ENCODE data around the gene MARVELD2.
A peak's percentile ranks its signal among the peaks of the same experiment; 100 is the strongest.
"Not testable (repeated sequence)": the region's sequence is repeated elsewhere in the genome, so short reads cannot be mapped to it uniquely, and the experiment has no call there.

The MARVELD2 gene

DNA sequence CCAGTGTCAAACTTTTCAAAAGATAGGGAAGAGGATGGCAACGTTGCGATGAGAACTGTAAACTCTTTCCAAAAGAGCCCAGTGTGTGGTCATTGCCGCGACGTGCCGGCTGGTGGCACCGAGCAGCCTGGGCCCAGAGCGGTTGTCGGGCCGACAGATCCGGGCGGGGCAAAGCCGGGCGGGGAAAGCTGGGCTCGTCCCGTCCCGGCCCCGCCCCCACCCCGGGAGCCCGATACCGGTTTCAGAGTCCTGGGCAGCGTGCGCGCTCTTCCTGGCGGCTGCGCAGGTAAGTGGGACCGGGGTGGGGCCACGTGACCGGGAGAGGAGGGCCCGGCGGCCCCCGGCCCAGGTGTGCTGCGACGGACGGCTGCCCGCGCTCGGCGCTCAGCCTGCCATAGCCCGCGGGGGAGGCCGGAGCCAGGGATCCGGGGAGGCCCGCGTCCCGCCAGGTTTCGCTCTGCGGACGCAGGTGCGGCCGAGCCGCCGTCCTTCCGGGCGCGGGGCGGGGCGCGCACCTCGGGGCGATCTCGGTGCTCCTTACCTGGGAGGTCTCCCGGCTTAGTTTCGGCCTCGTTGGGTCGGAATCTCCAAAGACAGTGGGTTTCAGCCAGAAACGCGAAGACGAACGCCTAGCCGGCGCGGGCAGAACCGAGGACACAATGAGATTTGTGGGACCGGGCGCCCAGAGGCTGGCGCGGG, at the start of gene MARVELD2:
Gene MARVELD2, plus strand, starts transcription at position 232 of the 699 bp plus-strand sequence. CDS start 4,270 bp downstream, outside the sequence.
- peak; percentile 1 to 51 (median 15) for DNase-seq (ENCODE audit: low read depth in 3 of 3)

DNA sequence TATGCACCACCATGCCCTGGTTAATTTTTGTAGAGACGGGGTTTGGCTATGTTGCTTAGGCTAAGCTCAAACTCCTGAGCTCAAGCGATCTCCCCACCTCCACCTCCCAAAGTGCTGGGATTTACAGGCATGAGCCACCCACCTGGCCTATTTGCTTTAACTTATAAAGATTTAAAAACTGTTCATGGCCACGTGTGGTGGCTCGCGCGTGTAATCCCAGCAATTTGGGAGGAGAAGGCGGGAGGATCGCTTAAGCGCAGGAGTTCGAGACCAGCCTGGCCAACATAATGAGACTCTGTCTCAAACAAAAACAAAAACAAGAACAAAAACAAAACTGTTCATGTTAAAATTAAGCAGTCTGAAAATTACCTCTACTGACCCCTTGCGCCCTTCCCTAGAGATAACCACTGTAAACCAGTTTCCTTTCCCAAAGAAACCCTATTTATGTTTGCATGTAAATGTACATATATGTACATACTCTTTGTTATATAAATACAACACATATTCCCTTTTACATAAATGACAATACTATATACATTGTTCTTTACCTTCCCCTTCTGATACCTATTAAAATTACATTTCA, 47.1 kb upstream of the MARVELD2 start:
- DNase-seq (ENCODE audit: low read depth in 3 of 3), result no peak

DNA sequence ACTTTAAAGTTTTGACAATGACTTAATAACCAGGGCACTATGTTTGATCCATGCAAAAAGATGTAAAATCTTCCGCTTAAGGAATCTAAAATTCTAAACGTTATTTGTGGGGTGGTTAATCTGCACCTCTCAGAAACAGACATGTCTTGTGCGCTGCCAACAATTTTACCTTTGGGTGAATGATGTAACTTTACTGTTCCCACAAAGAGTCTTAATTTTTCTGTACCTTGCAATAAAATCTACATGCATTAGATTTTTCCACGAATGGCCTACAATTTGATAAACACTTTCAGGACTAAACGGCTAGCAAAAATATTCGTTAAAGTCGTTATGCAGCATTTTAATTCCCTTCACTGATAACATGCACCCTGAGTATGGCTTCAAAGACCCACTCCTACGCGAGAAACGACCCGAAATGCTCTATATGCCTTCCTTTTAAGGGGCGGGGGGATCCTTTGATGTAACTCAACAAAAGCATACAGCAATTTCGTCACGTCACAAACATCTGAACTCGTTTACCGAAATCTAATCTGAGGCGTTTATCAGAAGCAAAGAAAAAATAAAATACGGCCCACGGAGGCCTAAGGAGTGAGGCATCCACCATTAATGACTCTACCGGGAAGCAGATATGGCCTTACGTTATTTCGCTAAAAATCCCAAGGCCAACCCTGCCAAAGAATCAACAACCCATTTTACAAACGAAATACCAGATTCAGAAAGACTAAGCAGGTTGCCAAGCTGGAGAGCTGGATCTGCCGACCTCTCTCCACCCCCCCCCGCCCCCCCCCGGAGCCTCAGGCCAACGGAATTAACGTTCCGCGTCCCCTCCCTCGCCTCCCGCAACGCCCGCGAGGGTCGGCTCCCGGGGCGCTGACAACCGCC, 46.2 kb upstream of the MARVELD2 start:
- peak in 2 of 3 experiments; percentile 5 to 9 for DNase-seq (ENCODE audit: low read depth in 3 of 3)

- DNase-seq (ENCODE audit: low read depth in 3 of 3), result peak; percentile 81 to 90 (median 87)
Measured at GRCh38 chr5:69369340-69370121, 45.4 kb upstream of the MARVELD2 start, which contains the start of the genes AK6, RAD17 and TAF9. AK6 (minus strand) TSS chr5:69369520; CDS start chr5:69369490, 30 bp downstream. RAD17 (plus strand) TSS chr5:69369818; CDS start chr5:69372209, 2,391 bp downstream. TAF9 (minus strand) TSS chr5:69369520; CDS start chr5:69365737, 3,783 bp downstream.

- DNase-seq (ENCODE audit: low read depth in 3 of 3), result not testable (repeated sequence)
Measured at GRCh38 chr5:69370335-69370734, 44.6 kb upstream of the MARVELD2 start.

GRCh38 chr5:69372394-69372793, 42.5 kb upstream of the MARVELD2 start:
- no peak for DNase-seq (ENCODE audit: low read depth in 3 of 3)

GRCh38 chr5:69374911-69375446, 39.9 kb upstream of the MARVELD2 start:
- DNase-seq (ENCODE audit: low read depth in 3 of 3), result no peak

- no peak for DNase-seq (ENCODE audit: low read depth in 3 of 3)
Measured at GRCh38 chr5:69378376-69378775, 36.5 kb upstream of the MARVELD2 start.

DNA sequence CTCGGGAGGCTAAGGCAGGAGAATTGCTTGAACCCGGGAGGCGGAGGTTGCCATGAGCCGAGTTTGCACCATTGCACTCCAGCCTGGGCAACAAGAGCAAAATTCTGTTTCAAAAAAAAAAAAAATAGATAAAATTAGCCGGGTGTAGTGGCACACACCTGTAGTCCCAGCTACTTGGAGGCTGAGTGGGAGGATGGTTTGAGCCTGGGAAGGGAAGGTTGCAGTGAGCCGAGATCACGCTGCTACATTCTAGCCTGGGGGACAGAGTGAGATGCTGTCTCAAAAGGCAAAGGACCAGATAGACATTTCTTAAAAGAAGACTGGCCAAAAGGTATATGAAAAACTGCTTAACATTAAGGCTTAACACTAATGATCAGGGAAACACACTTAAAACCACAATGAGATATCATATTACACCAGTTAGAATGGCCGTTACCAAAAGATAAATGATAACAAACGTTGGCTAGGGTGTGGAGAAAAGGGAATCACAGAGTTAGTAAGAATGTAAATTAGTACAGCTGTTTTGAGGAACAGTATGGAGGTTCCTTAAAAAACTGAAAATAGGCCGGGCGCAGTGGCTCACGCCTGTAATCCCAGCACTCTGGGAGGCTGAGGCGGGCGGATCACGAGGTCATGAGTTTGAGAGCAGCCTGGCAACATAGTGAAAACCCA, 10.1 kb upstream of the MARVELD2 start:
- no peak for DNase-seq (ENCODE audit: low read depth in 3 of 3)

DNA sequence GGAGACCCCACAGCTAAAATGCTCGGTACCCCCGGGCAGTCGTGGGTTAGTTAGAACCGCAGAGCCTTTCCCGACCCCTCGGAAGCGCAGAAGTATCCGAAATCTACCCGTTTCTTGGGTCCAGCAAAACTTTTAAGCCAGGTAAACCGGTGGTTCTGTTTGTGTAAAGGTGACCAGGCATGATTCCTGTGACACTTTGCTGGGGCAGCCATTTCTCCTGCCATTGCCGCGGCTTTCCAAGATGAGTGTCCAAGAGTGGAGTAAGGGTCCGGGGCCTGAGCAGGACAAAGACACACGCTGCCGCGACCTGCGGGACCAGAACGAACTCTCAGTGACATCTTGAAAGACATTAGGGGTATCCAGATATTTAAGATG, 655 bp downstream of the MARVELD2 start:
- DNase-seq (ENCODE audit: low read depth in 3 of 3), result no peak

DNA sequence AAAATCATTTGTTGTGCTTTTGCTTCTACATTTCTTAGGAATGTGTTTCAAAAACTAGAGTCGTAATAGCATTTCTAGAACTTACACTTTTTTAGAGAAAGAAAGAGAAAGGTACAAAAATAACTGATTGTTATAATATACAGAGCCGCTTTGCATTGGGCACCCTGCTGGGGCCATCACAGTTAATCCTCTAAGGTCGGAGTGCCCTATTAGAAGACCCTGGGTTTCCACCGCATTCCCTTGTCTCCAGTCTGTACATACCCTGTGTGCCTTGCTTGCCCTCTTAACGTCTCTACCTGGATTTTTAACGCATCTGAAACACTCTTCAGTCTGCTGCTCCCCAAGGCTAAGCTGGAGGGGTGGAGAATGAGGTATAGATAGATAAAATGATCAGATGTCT, 1.3 kb downstream of the MARVELD2 start:
- DNase-seq (ENCODE audit: low read depth in 3 of 3), result no peak

DNA sequence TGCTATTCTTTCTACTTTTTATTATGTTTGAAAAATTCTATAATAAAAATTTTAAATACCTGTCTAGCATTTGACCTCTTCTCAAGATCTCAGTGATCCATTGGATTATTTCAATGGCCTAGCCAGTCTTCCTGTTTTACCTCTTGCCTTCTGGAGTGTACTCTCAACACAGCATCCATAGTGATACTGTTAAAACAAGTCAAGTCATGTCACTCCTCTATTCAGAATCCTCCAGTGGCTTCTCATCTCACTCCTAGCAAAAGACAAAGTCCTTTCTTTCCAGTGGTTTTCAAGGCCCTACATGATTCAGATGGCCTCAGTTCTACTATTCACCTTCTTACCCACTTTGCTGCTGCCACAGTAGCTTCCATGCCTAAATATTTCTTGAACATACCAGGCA, 1.8 kb downstream of the MARVELD2 start:
- DNase-seq (ENCODE audit: low read depth in 3 of 3), result no peak

DNA sequence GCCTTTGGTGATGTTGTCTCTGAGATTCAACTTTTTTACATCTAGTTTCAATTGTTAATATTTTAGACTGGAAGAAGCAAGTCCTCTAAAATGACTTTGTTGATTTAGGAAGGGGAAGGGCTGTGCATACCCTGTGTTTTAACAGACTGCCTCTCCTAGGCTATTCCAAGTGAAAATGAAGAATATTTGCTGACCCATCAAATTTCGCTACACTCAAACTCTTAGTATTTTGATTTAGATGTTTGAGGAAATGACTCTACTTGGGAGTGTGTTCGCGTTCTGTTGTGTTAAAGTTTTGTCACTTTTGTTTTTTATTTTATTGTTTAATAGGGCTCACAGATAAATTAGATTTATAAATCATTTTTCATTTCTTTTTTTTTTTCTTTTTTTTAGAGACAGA, 3.6 kb downstream of the MARVELD2 start:
- no peak for DNase-seq (ENCODE audit: low read depth in 3 of 3)

- DNase-seq (ENCODE audit: low read depth in 3 of 3), result no peak
Measured at GRCh38 chr5:69431424-69432303, 16.7 kb downstream of the MARVELD2 start.

GRCh38 chr5:69432412-69433206, 17.7 kb downstream of the MARVELD2 start:
- no peak for DNase-seq (ENCODE audit: low read depth in 3 of 3)

DNA sequence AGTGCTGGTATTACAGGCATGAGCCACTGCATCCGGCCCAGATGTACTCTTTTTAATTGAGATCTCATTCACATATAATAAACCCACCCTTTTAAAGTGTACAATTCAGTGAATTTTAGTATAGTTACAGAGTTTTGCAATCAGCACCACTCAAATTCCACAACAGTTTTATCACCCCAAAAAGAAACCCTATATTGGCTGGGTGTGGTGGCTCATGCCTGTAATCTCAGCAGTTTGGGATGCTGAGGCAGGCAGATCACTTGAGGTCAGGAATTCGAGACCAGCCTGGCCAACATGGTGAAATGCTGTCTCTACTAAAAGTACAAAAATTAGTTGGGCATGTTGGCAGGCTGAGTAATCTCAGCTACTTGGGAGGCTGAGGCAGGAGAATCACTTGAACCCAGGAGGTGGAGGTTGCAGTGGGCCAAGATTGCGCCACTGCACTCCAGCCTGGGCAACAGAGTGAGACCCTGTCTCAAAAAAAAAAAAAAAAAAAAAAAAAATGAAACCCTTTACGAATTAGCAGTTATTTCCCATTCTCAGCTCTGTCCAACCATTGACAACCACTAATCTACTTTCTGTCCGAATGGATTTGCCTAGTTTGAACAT, 20.5 kb downstream of the MARVELD2 start:
- not testable (repeated sequence) for DNase-seq (ENCODE audit: low read depth in 3 of 3)

- no peak for DNase-seq (ENCODE audit: low read depth in 3 of 3)
Measured at GRCh38 chr5:69444127-69444754, 29.3 kb downstream of the MARVELD2 start.

DNA sequence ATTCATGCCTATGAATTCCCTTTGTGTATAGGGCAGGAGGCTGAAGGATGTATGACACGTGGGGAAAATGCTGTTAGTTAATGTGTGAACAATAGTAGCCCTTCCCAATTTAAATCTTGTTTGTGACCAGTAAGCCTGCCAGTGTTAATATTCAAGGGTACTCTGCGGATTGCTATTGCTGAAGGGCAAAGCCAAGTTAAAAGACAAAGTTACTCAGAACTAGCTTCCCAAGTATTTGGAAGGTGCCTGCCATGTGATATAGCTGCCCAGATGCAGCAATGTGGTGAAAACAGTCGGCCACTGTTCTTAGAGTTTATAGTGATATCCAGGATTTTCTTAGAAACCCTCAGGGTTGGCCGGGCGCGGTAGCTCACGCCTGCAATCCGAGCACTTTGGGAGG, 34.6 kb downstream of the MARVELD2 start:
- no peak for DNase-seq (ENCODE audit: low read depth in 3 of 3)
